HG03175 (cell line): ENCODE measurements around the gene FAAH.

Experiments used
- ATAC-seq: cut with Tn5 transposase; IDR thresholded peaks from one replicate; pipeline ENCODE4 v1.9.1; 2021; ENCODE audit warnings: mild to moderate bottlenecking, moderate library complexity; ENCODE audit not compliant: unreplicated experiment

Gene FAAH

DNA sequence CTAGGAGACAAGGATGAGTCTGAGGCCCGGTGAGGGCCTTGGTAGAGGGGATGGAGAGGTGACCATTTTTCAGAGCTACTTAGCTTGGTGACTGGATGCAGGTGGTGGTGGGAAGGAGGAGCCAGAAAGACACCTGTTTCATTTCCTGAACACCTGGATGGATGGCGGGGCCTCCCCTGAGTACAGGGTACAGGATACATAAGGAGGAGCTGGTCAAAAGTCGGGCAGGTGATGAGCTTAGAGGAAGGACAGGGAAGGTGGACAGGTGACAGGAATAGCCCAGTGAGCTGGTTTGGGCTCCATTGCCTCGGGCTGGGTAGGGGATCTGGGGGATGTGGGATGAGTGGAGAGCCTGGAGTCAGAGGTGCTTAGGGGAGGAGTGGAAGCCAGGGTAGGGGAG lies 6.3 kb downstream of the FAAH start:
- ATAC-seq: no peak

DNA sequence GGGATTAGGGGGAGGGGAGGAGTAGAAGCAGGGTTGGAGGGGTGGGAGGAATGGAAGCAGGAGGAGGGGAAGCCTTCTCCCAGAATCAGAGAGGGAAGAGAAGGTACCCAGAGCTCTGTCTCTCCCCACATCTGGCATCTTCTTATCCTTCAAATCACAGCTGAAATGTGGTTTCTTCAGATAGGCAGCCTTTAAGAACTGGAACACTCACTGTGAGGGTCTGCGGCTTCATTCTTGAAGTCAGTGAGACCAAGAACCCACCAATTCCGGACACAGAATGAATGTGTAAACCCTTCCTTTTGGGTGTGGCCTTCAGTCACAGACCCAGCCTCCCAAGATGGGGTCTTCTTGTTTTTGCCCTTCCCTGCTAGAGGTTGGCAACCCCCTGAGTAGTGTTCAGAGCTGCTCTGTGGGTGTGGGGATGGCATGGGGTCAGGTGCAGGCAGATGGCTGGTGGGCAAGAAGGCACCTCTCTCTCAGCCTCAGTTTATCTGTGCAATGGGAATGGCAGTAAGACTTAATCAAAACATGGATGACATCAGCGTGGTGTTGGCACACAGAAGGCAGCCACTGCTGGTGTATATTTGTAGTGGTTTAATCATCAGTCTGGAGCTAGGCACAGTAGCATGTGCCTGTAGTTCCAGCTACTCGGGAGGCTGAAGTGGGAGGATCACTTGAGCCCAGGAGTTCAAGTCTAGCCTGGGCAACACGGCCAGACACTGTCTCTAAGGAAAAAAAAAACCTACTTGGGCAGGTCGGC lies 7.2 kb downstream of the FAAH start:
- no peak for ATAC-seq

DNA sequence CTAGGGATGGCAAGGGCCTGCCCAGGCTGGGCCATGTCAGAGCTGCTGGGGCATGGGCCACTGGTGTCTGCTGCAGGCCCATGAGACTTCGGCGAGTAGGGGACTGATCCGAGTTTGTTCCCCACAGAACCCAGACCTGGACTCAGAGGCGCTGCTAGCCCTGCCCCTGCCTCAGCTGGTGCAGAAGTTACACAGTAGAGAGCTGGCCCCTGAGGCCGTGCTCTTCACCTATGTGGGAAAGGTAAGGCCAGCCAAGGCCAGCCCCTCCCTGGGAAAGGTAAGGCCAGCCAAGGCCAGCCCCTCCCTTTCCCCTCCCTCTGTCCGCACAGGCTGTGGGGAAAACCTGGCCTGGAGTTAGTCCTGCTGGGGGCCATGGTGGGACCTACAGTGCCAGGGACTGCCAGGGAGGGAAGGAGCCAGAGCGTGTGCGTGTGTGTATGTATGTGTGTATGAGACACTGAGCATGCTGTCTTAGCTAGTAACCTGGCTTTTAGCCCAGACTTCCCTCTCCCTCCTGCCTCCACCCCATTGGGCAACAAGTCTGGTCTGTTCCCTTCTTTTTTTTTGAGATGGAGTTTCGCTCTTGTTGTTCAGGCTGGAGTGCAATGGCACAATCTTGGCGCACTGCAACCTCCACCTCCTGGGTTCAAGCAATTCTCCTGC lies 8.0 kb downstream of the FAAH start:
- no peak for ATAC-seq

DNA sequence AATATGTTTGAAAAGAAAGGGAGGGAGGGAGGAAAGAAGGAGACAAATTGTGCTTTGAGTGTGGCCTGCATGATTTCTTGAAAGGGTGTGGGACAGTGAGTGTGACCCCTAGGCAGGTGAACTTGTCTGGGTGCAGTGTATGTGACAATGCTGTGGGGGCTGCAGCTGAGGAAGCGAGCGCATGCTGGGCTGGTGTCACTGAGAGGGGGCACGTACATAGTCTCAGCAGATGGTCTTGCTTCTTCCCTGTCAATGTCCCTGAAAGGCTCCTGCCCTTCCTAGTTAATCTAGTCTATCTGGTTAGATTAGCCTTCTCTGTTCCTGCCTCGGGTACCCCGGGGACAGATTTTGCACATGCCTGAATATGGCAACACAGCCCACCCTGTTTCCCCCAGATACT lies 9.8 kb downstream of the FAAH start:
- no peak for ATAC-seq

DNA sequence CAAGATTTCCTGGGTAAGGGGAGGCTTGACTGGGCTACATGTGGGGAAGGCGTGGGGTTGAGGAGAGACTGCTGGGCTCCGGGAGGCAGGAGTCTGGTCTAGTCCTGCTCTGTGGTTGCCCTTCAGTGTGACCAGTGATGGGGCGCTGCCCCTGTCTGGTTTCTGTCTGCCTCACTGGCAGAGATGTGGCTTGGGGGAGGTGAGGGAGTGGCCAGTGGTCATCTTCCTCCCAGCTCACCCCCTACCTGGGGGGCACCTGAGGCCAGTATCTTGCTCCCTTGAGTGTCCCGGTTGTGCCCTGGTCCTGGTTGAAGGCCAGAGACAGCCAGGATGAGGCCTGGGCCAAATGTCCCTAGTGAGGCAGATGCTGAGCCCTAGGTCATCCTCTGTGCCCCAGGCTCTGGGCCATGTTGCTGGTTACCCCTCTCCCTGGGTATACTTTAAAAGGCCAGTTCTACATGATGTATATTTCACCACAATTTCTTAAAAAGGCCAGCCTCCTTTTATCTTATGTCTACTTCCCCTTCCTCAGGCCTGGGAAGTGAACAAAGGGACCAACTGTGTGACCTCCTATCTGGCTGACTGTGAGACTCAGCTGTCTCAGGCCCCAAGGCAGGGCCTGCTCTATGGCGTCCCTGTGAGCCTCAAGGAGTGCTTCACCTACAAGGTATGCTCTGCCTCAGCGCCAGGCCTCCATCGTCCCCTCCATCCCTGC lies 10.5 kb downstream of the FAAH start:
- no peak for ATAC-seq

DNA sequence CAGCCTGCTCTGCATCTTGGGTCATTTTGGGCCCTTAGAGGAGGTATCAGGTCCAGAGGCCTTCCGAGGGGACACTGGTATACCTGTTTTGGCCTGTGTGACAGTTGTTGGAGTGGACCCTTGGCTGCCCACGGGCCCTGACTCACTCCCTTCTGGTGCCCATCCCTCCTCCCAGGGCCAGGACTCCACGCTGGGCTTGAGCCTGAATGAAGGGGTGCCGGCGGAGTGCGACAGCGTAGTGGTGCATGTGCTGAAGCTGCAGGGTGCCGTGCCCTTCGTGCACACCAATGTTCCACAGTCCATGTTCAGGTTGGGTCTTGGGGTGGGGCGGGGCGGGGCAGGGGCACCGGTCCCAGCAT lies 11.1 kb downstream of the FAAH start:
- ATAC-seq: no peak

DNA sequence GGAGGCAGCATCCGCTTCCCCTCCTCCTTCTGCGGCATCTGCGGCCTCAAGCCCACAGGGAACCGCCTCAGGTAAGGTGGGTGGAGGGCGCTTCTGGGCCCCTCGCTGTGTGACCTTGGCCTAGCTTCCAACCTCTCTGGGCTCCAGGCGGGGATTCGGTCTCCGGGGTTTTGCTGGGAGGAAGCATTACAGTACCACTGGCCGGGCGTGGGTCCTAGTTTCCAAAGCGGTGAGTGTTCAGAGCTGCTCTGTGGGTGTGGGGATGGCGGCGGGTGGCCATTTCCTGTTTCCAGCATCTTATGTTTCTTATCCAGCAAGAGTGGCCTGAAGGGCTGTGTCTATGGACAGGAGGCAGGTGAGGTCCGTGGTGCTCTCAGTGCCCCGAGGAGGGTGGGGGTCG lies 11.6 kb downstream of the FAAH start:
- ATAC-seq: no peak

DNA sequence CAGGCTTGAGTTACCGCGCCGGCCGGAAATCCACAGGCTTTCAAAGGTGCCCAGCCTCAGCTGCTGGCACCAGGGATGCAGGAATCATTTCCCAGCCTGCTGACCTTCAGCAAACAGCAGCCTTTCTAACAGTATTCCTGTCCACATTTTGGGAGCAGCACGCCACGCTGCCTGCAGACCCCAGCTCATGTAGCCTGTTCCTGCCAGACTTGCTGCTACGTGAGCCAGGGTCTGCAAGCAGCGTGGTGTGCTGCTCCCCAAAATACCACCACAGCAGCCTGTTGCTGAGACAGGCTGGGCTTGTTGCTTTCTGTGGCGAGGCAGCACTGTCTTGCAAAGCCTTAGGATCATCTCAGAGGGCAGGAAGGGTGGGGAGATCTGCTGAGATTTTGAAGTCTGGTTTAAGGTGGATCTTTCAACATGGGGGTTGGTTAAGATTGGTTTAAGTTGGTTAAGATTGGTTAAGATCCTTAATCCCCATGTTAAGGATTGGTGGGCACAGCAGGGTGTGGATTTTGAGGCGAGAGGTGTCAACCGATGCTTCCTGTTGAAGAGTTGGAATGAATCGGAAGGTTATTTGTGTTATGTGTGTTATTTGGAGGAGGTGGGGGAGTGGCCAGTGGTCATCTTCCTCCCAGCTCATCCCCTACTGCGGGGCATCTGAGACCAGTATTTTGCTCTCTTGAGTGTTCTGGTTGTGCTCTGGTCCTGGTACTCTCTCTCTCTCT lies 12.9 kb downstream of the FAAH start:
- no peak for ATAC-seq

DNA sequence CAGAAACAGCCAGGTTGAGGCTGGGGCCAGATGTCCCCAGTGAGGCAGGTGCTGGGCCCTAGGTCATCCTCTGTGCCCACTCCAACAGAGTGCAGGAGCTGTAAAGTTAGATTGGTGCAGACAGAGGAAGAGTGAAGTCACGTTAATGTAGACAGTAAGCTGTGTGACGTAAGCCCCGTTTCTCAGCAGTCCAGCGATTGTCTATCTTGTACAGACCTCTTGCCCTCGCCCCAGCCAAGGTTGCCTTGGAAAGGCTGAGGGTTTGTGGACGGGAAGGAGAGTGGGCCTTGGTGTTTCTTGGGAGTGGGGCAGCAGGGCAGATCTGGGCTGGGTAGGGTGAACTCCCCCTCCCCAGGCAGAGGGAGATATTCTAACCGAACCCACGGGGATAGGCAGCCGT lies 13.5 kb downstream of the FAAH start:
- no peak for ATAC-seq

DNA sequence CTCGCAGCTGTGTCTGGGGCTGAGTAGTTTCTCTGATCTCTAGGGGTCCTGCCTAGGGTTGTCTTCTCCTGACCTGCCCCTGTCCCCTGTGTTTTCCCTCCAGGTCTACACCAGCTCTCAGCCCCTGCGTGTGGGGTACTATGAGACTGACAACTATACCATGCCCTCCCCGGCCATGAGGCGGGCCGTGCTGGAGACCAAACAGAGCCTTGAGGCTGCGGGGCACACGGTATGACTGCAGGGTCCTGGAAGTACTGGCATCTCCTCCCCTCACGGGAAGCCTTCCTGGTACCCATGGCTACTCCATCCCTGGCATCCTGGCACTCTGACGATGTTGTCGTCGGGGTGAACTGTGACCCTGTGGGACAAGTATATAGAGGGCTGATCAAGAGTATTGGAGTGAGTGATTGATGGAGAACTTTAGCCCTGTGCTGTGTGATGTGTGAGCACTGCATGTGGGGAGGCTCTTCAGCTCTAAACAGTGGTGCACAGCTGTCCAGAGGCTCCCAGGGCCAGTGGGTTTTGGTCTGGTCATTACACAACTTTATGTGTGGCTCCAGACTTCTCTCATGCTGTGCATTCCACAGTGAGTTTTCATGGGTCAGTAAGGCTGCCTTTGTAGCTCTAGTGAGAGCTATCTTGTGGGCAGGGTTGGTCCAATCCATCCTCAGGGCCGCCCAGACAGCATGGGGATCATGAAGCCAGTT lies 14.4 kb downstream of the FAAH start:
- ATAC-seq: no peak

DNA sequence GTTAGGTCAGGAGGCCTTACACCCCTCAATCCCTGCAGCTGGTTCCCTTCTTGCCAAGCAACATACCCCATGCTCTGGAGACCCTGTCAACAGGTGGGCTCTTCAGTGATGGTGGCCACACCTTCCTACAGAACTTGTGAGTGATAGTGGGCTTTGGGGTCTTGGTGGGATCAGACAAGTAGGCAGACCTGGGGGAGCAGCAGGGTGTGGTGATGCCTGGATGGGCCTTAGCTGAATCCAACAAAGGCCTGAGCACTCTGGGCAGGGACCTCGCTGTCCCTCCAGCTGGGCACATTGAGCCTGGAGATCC lies 14.9 kb downstream of the FAAH start:
- no peak for ATAC-seq

DNA sequence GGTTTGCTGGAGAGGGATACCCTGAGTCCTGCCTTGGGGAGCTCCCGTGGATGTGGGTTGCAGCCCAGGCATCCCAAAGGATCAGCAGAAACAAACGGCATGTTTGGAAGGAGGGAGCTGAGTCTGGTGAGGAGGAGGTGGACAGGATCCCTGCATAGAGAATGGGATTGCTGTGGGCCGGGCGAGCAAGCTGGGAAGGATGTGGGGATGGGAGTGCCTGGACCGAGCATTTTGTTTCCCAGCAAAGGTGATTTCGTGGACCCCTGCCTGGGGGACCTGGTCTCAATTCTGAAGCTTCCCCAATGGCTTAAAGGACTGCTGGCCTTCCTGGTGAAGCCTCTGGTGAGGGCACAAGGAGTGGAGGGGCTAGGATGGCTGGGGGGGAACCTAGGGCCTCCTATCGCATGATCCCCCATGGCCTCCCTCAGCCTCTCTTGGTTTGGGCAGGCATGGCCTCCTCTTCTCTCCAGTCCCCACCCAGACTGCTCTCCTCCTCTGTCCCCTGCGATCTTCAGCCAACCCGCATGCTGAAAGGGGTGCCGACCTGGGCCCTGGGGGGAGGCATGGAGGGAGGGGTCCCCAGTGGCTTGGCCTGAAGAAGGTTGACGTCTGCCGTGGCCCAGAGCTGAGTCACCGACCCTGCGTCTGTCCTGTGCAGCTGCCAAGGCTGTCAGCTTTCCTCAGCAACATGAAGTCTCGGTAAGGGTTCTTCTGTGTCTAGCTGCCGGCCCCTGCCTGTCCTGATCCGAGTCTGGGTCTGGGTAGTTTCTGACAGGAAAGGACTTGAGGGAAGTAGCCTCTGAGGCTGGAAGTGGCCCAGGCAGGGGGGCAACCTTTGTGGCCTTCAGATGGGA lies 16.3 kb downstream of the FAAH start:
- ATAC-seq: no peak

DNA sequence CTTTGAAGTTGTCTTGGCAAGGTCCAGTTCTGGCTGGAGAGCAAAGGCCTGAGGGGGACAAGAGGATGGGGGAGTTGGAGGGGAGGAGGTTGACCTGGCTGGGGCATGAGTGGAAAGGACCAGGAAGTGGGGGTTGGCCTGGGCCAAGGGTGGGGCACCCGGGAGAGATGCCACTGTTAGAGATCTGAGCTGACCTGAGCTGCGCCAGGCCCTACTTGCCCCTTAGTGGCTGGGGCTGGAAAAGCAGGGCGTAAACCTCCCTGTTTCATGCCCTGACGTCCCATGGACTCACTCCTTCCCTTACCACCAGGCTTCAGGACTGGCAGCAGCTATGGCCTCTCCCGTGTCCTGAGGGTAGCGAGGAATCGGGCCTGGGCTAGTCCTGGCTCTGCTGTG lies 16.9 kb downstream of the FAAH start:
- no peak for ATAC-seq

DNA sequence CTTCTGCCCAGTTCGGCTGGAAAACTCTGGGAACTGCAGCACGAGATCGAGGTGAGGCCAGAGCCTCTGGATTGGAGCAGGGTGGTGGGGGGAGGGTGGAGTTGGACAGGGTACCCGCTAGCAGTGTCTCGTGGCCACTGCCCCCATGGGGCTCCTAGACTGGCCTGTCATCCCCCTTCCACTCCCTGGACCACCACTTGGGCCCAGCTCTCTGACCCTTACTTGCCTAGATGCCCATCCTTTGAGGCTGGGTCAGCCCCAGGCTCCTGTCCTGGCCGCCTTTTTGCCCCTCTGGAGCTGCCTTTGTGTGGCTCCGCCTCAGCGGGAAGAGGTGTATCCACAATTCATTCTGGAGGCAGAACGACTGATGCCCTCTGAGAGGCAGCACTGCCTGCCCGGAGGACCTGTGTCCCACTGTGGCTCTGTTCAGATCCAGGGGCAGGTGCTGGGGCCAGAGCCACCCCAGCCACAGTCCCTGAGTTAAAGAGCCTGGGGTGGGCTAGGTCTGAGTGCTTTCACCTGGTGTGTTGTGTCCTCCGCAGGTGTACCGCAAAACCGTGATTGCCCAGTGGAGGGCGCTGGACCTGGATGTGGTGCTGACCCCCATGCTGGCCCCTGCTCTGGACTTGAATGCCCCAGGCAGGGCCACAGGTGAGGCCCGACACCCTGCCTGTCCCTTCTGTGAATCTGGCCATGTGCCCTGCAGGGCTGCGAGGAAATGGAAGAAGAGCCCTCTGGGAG lies 17.7 kb downstream of the FAAH start:
- ATAC-seq: no peak

DNA sequence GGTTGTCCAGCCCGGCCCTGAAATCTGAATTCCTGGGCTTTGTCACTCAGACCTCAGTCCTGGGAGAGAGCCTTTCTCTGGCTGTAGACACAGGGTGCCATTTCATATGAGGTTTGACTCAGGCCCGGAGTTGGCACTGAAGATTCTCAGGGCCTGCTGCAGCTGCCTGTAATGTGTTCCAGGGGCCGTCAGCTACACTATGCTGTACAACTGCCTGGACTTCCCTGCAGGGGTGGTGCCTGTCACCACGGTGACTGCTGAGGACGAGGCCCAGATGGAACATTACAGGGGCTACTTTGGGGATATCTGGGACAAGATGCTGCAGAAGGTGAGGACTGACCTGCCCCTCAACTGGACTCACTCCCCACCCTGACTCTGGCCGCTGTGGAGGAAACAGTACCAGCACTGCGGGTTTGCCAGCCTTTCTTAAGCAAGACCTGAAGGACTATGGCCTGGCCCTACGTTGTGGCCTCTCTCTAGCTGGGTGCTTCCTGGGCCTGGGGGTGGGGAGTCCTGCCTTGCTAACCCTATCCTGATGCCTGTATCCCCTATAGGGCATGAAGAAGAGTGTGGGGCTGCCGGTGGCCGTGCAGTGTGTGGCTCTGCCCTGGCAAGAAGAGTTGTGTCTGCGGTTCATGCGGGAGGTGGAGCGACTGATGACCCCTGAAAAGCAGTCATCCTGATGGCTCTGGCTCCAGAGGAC lies 18.9 kb downstream of the FAAH start:
- ATAC-seq: no peak

DNA sequence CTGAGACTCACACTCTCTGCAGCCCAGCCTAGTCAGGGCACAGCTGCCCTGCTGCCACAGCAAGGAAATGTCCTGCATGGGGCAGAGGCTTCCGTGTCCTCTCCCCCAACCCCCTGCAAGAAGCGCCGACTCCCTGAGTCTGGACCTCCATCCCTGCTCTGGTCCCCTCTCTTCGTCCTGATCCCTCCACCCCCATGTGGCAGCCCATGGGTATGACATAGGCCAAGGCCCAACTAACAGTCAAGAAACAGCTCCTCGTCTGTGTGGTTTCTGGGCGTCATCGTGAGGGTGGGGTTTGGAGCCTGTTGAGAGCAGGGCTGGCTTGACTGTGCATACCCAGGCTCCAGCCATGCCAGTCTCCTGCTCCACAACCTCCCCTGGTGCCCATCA lies 19.5 kb downstream of the FAAH start:
- peak; percentile 73 for ATAC-seq

DNA sequence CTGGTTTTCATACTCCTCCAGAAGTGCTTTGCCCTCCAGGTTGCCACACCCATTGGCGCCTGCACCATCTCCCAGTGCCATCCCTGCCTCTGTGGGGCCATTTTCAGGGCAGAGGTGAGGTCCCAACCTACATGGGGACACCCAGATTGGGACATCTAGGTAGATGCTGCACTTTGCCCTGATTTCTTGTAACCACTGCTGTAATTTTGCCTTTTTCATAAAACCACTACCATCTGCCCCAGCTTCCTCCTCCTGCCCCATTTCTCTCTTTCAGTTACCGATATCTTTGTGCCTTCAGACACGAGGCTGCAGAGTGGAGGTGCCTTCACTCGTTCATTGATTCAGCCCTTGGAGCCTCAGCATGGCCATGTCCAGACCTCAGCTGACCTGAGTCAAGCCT lies 21.4 kb downstream of the FAAH start:
- ATAC-seq: no peak

DNA sequence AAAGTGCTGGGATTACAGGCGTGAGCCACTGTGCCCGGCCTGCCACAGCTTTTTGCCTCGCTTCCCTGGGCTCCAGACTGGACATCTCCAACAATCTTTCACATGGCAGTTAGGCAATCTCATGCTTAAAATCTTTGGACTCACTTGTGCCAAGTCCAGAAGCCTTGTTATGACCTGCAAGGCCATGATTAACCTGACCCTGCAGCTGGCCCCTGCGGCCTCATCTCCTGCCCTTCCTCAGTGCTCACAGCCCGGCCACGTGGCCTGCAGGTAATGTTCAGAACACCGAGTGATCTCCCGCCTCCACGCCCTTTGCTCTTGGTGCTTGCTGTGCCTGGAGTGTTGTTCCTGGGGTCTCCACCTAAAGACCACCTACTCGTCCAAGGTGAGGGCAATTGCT lies 24.9 kb downstream of the FAAH start:
- no peak for ATAC-seq

DNA sequence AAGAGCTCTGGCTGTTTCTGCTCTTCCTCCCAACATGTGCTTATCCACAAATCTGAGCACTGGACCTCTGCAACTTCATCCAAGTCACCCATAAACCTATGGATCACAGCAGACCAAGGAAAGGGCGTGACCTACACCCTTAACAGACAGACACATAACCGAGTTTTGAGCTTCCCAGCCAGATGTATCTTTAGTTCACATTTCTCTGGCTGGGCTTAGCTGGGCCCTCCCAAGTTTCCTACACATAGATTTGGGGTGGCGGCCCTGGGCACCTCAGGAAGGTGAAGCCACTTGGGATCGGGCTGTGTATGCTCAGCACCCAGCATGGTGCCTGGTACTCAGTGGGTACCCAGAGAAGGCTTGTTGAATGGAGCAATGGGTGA lies 26.4 kb downstream of the FAAH start:
- ATAC-seq: no peak
